Measurements from ENCODE around the gene RALGAPB.

RALGAPB gene

GRCh38 chr20:38547288-38548085 lies 74.8 kb downstream of the RALGAPB start:
- H3K4me3 ChIP-seq (ENCODE audit: low read length): no peak overlapping the region
- no peaks in the 10 kb centered on the region for H3K27me3 ChIP-seq (ENCODE audit: control insufficient read depth, insufficient read depth, low read length)
- H3K4me1 ChIP-seq (ENCODE audit: control insufficient read depth, insufficient read depth, low read length): no peaks in the 10 kb centered on the region
- H3K9ac ChIP-seq (ENCODE audit: low read length): no peak overlapping the region
- peaks cover 25% of the 10 kb centered on the region for H3K36me3 ChIP-seq (ENCODE audit: control insufficient read depth, insufficient read depth, low read length)
- H3K27ac ChIP-seq (ENCODE audit: low read depth, low read length): no peak overlapping the region

GRCh38 chr20:38548356-38549083 lies 75.9 kb downstream of the RALGAPB start:
- no peaks in the 10 kb centered on the region for H3K4me1 ChIP-seq (ENCODE audit: control insufficient read depth, insufficient read depth, low read length)
- H3K27me3 ChIP-seq (ENCODE audit: control insufficient read depth, insufficient read depth, low read length): no peaks in the 10 kb centered on the region
- H3K4me3 ChIP-seq (ENCODE audit: low read length): no peak overlapping the region
- no peak overlapping the region for H3K27ac ChIP-seq (ENCODE audit: low read depth, low read length)
- H3K9ac ChIP-seq (ENCODE audit: low read length): no peak overlapping the region
- peaks cover 33% of the 10 kb centered on the region for H3K36me3 ChIP-seq (ENCODE audit: control insufficient read depth, insufficient read depth, low read length)

- no peaks in the 10 kb centered on the region for H3K27me3 ChIP-seq (ENCODE audit: control insufficient read depth, insufficient read depth, low read length)
- no peaks in the 10 kb centered on the region for H3K4me1 ChIP-seq (ENCODE audit: control insufficient read depth, insufficient read depth, low read length)
- H3K9ac ChIP-seq (ENCODE audit: low read length): no peak overlapping the region
- peaks cover 33% of the 10 kb centered on the region for H3K36me3 ChIP-seq (ENCODE audit: control insufficient read depth, insufficient read depth, low read length)
- H3K4me3 ChIP-seq (ENCODE audit: low read length): no peak overlapping the region
- H3K27ac ChIP-seq (ENCODE audit: low read depth, low read length): no peak overlapping the region
Observed at GRCh38 chr20:38550274-38550673, 77.6 kb downstream of the RALGAPB start.

GRCh38 chr20:38551056-38551626 lies 78.5 kb downstream of the RALGAPB start:
- Histone ChIP-seq H3K4me3 (ENCODE audit: low read length) (no peak overlapping the region), H3K27ac (ENCODE audit: low read depth, low read length) (no peak overlapping the region), H3K36me3 (ENCODE audit: control insufficient read depth, insufficient read depth, low read length) (peaks cover 30% of the 10 kb centered on the region), H3K9ac (ENCODE audit: low read length) (no peak overlapping the region), H3K27me3 (ENCODE audit: control insufficient read depth, insufficient read depth, low read length) (no peaks in the 10 kb centered on the region), H3K4me1 (ENCODE audit: control insufficient read depth, insufficient read depth, low read length) (no peaks in the 10 kb centered on the region)

- Histone ChIP-seq H3K4me1 (ENCODE audit: control insufficient read depth, insufficient read depth, low read length) (no peaks in the 10 kb centered on the region), H3K9ac (ENCODE audit: low read length) (no peak overlapping the region), H3K27ac (ENCODE audit: low read depth, low read length) (no peak overlapping the region), H3K27me3 (ENCODE audit: control insufficient read depth, insufficient read depth, low read length) (no peaks in the 10 kb centered on the region), H3K4me3 (ENCODE audit: low read length) (no peak overlapping the region), H3K36me3 (ENCODE audit: control insufficient read depth, insufficient read depth, low read length) (peaks cover 30% of the 10 kb centered on the region)
Observed at GRCh38 chr20:38554986-38555385, 82.3 kb downstream of the RALGAPB start.

GRCh38 chr20:38555395-38555794 lies 82.8 kb downstream of the RALGAPB start:
- Histone ChIP-seq H3K27me3 (ENCODE audit: control insufficient read depth, insufficient read depth, low read length) (no peaks in the 10 kb centered on the region), H3K36me3 (ENCODE audit: control insufficient read depth, insufficient read depth, low read length) (peaks cover 30% of the 10 kb centered on the region), H3K27ac (ENCODE audit: low read depth, low read length) (no peak overlapping the region), H3K4me1 (ENCODE audit: control insufficient read depth, insufficient read depth, low read length) (no peaks in the 10 kb centered on the region), H3K9ac (ENCODE audit: low read length) (no peak overlapping the region), H3K4me3 (ENCODE audit: low read length) (no peak overlapping the region)

GRCh38 chr20:38557174-38557573 lies 84.5 kb downstream of the RALGAPB start:
- no peak overlapping the region for H3K4me3 ChIP-seq (ENCODE audit: low read length)
- no peak overlapping the region for H3K9ac ChIP-seq (ENCODE audit: low read length)
- no peaks in the 10 kb centered on the region for H3K4me1 ChIP-seq (ENCODE audit: control insufficient read depth, insufficient read depth, low read length)
- H3K36me3 ChIP-seq (ENCODE audit: control insufficient read depth, insufficient read depth, low read length): peaks cover 22% of the 10 kb centered on the region
- no peaks in the 10 kb centered on the region for H3K27me3 ChIP-seq (ENCODE audit: control insufficient read depth, insufficient read depth, low read length)
- no peak overlapping the region for H3K27ac ChIP-seq (ENCODE audit: low read depth, low read length)

GRCh38 chr20:38558596-38559360 lies 86.1 kb downstream of the RALGAPB start:
- no peak overlapping the region for H3K9ac ChIP-seq (ENCODE audit: low read length)
- H3K4me1 ChIP-seq (ENCODE audit: control insufficient read depth, insufficient read depth, low read length): no peaks in the 10 kb centered on the region
- H3K4me3 ChIP-seq (ENCODE audit: low read length): no peak overlapping the region
- H3K27ac ChIP-seq (ENCODE audit: low read depth, low read length): no peak overlapping the region
- H3K36me3 ChIP-seq (ENCODE audit: control insufficient read depth, insufficient read depth, low read length): peaks cover 16% of the 10 kb centered on the region
- no peaks in the 10 kb centered on the region for H3K27me3 ChIP-seq (ENCODE audit: control insufficient read depth, insufficient read depth, low read length)

- H3K27ac ChIP-seq (ENCODE audit: low read depth, low read length): no peak overlapping the region
- H3K4me1 ChIP-seq (ENCODE audit: control insufficient read depth, insufficient read depth, low read length): no peaks in the 10 kb centered on the region
- no peak overlapping the region for H3K4me3 ChIP-seq (ENCODE audit: low read length)
- H3K27me3 ChIP-seq (ENCODE audit: control insufficient read depth, insufficient read depth, low read length): no peaks in the 10 kb centered on the region
- H3K9ac ChIP-seq (ENCODE audit: low read length): no peak overlapping the region
- H3K36me3 ChIP-seq (ENCODE audit: control insufficient read depth, insufficient read depth, low read length): peaks cover 20% of the 10 kb centered on the region
Observed at GRCh38 chr20:38559764-38560163, 87.1 kb downstream of the RALGAPB start.

GRCh38 chr20:38563802-38564431 lies 91.3 kb downstream of the RALGAPB start:
- Histone ChIP-seq H3K27me3 (ENCODE audit: control insufficient read depth, insufficient read depth, low read length) (no peaks in the 10 kb centered on the region), H3K27ac (ENCODE audit: low read depth, low read length) (no peak overlapping the region), H3K36me3 (ENCODE audit: control insufficient read depth, insufficient read depth, low read length) (peaks cover 23% of the 10 kb centered on the region), H3K9ac (ENCODE audit: low read length) (no peak overlapping the region), H3K4me1 (ENCODE audit: control insufficient read depth, insufficient read depth, low read length) (no peaks in the 10 kb centered on the region), H3K4me3 (ENCODE audit: low read length) (no peak overlapping the region)

- H3K4me3 ChIP-seq (ENCODE audit: low read length): no peak overlapping the region
- H3K27ac ChIP-seq (ENCODE audit: low read depth, low read length): no peak overlapping the region
- no peak overlapping the region for H3K9ac ChIP-seq (ENCODE audit: low read length)
- H3K36me3 ChIP-seq (ENCODE audit: control insufficient read depth, insufficient read depth, low read length): peaks cover 22% of the 10 kb centered on the region
- no peaks in the 10 kb centered on the region for H3K27me3 ChIP-seq (ENCODE audit: control insufficient read depth, insufficient read depth, low read length)
- H3K4me1 ChIP-seq (ENCODE audit: control insufficient read depth, insufficient read depth, low read length): no peaks in the 10 kb centered on the region
Observed at GRCh38 chr20:38564680-38565079, 92.0 kb downstream of the RALGAPB start.
